GM18951 (cell line): ENCODE results near the gene UPB1.
"Not testable (repeated sequence)": the region's sequence is repeated elsewhere in the genome, so short reads cannot be mapped to it uniquely, and the experiment has no call there.

ENCODE experiments used
- POLR2A ChIP-seq: IDR thresholded peaks from 4 replicates; pipeline ENCODE4 v1.6.1; 2011; ENCODE audit warnings: mild to moderate bottlenecking; ENCODE audit not compliant: insufficient read length, insufficient read depth; ENCODE audit errors: extremely low read depth
- in situ Hi-C: fragments of 300-500 bp; cut with MboI; formaldehyde crosslinking; loops from one replicate; pipeline ENCODE4 v1.12.0; 2022; ENCODE audit warnings: low sequenced_read_pairs, mixed read lengths, inconsistent platforms; ENCODE audit not compliant: unreplicated experiment

UPB1 gene

DNA sequence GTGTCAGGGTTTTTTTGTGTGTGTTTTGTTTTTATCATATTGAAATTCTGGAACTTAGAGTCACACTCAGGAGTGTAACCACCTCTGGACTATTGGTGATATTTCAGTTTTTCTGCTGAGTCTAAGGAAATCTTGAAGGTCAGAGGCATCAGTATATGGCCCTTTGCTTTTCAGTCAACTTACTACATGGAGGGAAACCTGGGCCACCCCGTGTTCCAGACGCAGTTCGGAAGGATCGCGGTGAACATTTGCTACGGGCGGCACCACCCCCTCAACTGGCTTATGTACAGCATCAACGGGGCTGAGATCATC lies 19.9 kb downstream of the UPB1 start:
- in situ Hi-C loops = loop anchor here (5.0 kb wide), 1 partner anchor 98 kb away; no protein-coding TSS in a partner anchor

DNA sequence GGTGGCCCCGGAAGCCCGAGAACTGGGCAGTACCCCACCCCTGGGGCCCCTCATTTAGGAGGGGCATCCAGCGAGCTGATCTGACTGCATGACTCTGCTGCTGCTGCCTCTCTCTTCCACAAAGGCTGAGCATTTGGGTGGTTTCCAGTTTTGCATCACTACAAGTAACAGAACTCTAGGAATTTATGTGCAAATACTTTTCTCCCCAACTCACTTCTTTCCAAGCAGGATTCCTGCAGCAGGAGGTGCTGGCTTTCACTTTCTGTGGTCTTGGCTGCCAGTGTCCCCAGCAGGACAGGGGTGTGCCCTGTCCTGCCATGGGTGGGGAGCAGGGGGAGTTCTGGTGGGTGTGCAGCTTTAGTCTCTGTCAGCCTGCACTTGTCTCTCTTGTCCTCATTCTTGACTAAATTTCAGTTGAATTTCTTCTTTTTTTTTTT lies 21.2 kb downstream of the UPB1 start:
- in situ Hi-C loops = loop anchor here (5.0 kb wide), 1 partner anchor 99 kb away; no protein-coding TSS in a partner anchor
- TF ChIP-seq POLR2A = no peak

More for the DNA sequence above, 19.9 kb downstream of the UPB1 start:
- TF ChIP-seq POLR2A = no peak

DNA sequence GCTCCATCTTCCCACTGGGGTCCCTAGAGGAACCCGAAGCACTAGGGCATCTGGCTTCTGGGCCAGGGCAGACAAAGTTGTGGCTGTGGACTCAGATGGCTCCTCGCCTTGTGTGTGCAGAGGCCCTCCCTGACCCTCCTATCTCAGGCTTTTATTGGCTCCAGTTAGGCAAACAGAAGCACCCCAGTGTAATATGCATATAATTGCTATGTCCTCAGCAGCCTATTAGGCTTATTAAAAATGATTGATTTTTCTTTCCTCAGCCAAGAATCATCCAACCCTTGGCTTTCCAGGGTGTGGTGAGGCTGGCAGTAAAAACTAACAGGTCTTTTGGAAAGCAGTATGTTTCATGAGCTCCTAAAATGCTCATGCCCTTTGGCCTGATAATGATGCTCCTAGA lies 22.3 kb downstream of the UPB1 start:
- in situ Hi-C loops = loop anchor here (5.0 kb wide), 1 partner anchor 100 kb away; no protein-coding TSS in a partner anchor
- no peak for TF ChIP-seq POLR2A

DNA sequence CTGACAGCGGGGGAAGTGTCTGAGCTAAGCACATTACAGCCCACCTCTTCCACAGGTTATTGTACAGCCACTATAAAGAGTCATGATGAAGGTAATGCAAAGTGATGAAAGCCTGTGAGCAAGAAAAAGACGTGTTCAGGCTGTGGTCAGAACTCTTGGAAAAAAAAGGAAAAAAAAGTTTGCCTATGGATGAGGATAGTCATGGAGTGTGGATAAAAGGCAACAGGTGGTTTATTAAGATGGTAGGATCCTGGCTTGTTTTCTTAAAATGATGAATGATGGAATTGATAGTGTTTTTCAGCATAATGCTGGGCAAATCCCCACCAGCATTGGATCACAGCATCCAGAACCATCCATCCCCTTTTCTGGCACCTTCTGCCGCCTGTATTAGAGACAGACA lies 23.1 kb downstream of the UPB1 start:
- TF ChIP-seq POLR2A = no peak
- in situ Hi-C loops = loop anchor here (5.0 kb wide), 1 partner anchor 101 kb away; no protein-coding TSS in a partner anchor

DNA sequence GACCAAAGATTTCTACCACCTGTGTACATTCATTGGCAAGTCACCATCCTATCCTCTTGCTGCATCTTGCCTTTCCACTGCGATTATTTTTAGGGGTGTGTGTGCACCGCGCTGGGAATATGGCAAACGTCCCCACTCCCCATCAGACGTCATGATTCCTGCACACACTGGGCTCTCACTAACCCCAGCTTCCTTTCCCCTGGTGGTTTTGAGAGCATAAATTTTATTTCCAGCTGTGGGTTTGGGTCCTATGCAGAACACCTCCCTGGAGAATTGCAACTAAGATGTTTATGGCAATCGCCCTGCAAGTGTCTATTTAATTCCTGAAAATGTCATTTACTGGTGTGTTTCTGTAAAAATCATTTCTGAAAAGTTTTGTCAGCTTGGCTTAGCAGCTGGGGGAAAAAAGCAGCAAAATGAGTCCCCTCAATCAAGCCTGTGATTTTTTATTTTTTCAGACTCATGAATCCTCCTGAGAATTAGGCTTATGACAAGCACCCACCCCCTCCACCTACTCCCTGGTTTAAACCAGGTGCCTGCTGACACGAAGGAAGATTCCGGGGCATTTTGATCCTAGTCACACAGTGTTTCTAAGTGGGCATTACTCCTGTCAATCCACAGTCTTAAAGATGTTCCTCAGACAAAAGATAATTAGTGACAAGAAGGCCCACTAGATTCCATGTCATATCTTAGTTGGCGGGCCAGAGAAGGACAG lies 23.8 kb downstream of the UPB1 start:
- TF ChIP-seq POLR2A = no peak
- in situ Hi-C loops = loop anchor here (5.0 kb wide), 1 partner anchor 102 kb away; no protein-coding TSS in a partner anchor

DNA sequence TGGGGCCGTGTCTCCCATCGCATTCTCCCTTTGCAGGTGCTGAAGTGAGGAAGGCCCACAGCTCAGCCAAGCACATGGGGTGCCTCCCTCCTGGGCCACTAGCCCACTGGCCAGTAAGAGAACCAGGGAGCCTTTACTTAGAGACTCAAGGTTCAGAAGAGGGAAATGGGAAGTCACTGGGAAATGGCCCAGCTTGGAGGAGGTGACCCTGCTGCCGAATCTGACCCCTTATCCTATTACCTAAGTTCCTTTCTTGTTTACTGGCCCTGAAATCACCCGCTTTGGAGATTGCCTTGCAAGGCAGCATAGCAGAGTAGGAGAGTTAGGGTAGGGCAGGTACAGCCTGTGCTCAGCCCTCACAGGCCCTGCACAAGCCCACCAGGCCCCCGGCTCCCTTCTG lies 24.4 kb downstream of the UPB1 start:
- in situ Hi-C loops = loop anchor here (5.0 kb wide), 1 partner anchor 102 kb away; no protein-coding TSS in a partner anchor

DNA sequence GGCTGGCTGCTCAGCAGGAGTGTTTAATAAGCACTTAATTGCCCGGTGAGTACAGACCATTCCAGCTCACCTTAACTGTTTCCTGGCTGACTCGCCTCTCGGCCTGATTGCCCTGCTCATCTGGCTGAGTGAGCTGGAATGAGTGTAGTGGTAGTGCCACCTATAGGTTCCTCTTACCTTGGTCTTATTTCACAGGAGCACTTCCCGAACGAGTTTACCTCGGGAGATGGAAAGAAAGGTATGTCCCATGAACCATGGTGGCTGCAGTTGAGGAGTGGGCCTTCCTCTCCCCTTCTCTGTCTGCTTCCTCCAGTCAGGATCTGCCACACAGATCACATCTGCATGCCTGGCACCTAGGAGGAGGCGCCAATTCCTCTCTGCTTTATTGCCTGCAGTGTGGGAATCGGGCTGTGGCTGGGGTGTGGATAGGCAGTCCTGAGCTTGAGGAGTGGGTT lies 26.7 kb downstream of the UPB1 start:
- in situ Hi-C loops = loop anchor here (5.0 kb wide), 1 partner anchor 195 kb away; no protein-coding TSS in a partner anchor
- no peak for TF ChIP-seq POLR2A

More for the DNA sequence above, 24.4 kb downstream of the UPB1 start:
- TF ChIP-seq POLR2A = no peak

DNA sequence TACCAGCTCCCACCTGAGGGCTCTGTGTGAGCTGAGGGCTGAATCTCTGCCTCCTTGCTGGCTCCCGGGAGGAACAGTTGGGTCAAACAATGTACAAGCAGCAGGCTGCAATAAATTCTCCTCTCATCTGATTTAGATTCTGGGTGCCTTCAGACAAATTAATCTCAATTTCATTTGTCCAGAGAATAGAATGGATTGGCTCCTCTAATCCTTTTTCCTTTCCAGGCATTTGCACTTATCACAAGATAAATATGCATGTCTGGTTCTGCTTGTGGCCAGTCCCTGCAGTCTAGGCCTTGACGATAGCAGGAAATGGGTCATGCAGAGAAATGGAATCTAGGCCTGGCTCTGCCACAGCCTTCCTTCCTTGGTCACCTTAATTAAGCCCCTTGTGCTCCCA lies 28.7 kb downstream of the UPB1 start:
- no peak for TF ChIP-seq POLR2A
- in situ Hi-C loops = loop anchor here (5.0 kb wide), 1 partner anchor 197 kb away; no protein-coding TSS in a partner anchor

DNA sequence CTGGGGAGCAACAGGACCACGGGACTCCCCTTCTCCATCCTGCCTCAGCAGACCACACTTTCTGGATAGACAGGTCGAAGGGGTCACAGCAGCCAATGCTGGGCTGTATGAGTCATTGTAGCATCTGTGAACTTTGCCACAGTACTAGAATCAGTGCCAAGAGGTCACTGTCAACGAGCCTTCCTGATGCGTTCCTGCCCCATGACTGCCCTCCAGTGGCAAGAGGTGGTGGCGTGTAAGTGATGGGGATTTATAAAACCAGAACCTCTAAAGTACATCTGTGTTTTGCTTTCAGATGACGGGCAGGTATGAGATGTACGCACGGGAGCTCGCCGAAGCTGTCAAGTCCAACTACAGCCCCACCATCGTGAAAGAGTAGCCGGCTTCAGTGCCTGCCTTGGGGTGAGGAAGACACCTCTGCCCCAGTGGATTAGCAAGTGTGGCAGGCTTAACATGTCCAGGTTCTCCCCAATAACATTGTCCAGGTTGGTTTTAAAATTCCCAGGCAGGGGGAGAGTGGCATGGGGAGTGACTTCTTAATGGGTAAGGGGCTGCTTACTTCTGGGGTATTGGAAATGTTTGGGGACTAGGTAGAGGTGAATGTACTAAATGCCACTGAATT lies 30.4 kb downstream of the UPB1 start:
- in situ Hi-C loops = no loop called here

DNA sequence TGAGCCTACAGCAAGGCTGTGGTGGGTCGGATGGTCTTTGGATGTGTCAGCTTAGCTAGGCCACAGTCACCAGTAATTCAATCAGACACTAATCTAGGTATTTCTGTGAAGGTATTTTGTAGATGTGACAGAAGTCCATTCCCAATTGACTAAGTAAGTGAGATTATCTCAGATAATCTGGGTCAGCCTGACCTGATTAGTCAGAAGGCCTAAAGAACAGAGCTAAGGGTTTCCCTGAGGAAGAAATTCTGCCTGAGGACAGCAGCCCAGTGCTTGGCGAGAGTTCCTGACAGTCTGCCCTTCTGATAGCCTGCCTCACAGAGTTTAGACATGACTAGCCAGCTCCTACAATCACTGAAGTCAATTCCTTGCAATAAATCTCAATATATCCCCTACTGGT lies 31.1 kb downstream of the UPB1 start:
- in situ Hi-C loops = no loop called here
- no peak for TF ChIP-seq POLR2A

More for the DNA sequence above, 30.4 kb downstream of the UPB1 start:
- no peak for TF ChIP-seq POLR2A

DNA sequence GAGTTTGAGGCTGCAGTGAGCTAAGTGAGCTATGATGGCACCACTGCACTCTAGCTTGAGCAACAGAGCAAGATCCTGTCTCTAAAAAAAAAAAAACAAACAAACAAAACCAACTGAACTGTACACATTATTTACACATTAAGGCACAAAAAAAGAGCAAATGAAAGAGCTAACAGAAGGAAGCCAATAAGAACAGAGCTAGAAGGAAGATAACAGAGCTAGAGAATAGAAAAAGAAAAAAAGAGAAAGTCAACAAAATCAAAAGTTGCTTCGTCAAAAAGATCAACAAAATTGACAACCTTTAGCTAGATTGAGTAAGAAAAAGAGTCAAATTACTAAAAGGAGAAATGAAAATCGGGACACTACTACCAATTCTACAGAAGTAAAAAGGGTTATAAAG lies 34.8 kb downstream of the UPB1 start:
- TF ChIP-seq POLR2A = no peak
- in situ Hi-C loops = no loop called here

DNA sequence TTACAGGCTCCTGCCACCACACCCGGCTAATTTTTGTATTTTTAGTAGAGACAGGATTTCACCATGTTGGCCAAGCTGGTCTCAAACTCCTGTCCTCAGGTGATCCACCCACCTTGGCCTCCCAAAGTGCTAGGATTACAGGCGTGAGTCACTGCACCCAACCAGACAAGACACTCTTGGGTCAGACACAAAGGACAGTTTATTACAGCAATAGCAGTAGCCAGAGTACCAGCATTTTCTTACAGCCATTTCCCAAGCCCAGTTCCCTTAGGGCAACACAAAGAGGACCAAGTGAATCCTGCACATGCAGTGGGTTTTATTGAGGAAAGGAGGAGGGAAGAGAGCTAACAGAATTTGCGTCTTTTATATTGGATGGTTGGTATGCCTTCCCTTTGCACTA lies 35.8 kb downstream of the UPB1 start:
- in situ Hi-C loops = not testable (repeated sequence)

DNA sequence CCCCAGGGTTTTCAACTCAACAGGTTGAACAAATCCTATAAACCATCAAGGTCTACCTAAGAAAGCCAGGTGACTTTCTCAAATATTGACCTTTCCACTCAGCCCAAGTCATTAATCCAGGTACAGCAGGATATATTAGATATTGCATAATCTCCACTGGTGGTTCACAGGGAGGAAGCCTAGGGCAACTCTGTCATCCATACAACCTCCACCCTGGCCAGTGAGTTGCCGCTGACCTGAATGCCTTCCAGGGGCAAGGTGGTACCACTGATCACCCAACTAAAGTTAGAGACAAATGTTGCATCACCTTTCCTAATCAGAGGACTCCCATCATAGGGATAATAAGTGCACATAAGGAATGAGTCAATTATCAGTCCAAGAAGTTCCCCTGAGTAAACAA lies 36.9 kb downstream of the UPB1 start:
- TF ChIP-seq POLR2A = no peak
- in situ Hi-C loops = no loop called here

DNA sequence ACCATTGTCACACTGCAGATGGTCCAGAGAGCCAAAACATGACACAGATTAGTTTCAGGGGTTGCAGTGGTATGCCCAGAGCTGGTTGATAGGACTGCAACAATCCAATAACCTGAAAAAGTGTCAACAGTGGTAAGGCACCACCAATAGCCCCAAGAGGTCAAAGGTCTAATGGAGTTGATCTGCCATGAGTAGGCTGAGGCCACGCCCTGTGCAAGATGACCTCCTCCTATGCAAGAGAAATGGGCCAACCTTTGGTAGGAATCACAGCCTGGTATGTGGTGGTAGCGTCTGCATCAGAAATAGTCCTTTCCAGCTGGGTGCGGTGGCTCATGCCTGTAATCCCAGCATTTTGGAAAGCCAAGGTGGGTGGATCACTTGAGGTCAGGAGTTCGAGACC lies 40.2 kb downstream of the UPB1 start:
- in situ Hi-C loops = no loop called here
- TF ChIP-seq POLR2A = no peak

DNA sequence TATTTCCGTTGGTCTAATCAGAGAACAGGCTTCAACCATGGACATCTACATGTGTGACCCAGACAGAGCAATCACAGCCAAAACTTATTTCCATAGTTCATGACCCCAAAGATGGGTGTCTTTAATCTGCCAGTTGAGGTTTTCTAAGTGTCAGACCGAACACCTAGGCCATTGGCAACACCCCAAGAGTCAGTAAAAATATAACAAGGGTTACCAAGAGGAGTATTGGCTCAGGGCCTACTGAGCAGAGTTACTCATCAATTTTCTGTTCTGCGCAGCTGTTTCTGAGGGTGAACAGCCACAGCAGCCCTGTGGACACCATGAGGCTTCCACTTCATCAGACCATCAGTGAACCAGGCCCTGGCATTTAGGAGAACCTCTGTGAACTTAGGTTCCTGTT lies 41.0 kb downstream of the UPB1 start:
- no peak for TF ChIP-seq POLR2A
- in situ Hi-C loops = no loop called here
